Astrocyte of the cerebellum (primary cell): ENCODE results near the gene MRPL17.
"Not testable (repeated sequence)": the region's sequence is repeated elsewhere in the genome, so short reads cannot be mapped to it uniquely, and the experiment has no call there.

Experiments used
- DNase-seq: peaks from one replicate; pipeline ENCODE4 v3.0.0-alpha.2; 2011; ENCODE audit warnings: low read depth
- H3K4me3 ChIP-seq: 2 replicates; pipeline ENCODE4 v1.5.1; 2011; ENCODE audit warnings: mild to moderate bottlenecking, low read depth, low read length, moderate library complexity
- in situ Hi-C: cut with HindIII; loops from 2 replicates; pipeline ENCODE4 v1.10.0; 2017; ENCODE audit warnings: low sequenced_read_pairs
- TF ChIP-seq, protein P1 (sequence below): IDR thresholded peaks from 2 replicates; pipeline ENCODE4 v1.5.1; 2012; ENCODE audit warnings: low read length, low read depth, moderate library complexity, mild to moderate bottlenecking; ENCODE audit errors: missing control alignments

The MRPL17 gene

DNA sequence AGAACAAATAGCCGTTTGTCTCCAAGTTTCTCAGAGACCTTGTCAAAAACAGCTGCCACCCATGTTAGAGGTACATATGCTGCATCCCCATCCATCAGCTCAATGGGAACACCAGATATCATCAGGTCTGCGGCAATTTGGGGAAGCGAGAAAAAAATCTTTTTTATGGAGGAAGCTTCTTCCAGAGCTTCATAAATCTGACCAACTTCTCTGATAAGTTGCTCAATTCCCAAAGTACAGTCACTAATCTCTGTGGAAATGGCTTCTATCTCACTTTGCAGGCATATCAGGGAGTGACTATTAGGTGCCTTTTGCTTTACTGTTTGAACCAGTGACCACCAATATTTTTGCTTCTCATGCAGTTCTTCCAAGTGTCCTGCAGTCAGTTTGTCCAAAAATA is 34.3 kb upstream of the MRPL17 start:
- DNase-seq, result no peak
- no peak overlapping the region for H3K4me3 ChIP-seq
- TF ChIP-seq, protein P1, sequence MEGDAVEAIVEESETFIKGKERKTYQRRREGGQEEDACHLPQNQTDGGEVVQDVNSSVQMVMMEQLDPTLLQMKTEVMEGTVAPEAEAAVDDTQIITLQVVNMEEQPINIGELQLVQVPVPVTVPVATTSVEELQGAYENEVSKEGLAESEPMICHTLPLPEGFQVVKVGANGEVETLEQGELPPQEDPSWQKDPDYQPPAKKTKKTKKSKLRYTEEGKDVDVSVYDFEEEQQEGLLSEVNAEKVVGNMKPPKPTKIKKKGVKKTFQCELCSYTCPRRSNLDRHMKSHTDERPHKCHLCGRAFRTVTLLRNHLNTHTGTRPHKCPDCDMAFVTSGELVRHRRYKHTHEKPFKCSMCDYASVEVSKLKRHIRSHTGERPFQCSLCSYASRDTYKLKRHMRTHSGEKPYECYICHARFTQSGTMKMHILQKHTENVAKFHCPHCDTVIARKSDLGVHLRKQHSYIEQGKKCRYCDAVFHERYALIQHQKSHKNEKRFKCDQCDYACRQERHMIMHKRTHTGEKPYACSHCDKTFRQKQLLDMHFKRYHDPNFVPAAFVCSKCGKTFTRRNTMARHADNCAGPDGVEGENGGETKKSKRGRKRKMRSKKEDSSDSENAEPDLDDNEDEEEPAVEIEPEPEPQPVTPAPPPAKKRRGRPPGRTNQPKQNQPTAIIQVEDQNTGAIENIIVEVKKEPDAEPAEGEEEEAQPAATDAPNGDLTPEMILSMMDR, result no peak
- in situ Hi-C loops, result no loop called here

- H3K4me3 ChIP-seq, DNase-seq, in situ Hi-C loops: not testable (repeated sequence)
- TF ChIP-seq, protein P1, result peak; percentile 28
Measured at GRCh38 chr11:6711552-6711951, 28.4 kb upstream of the MRPL17 start.

GRCh38 chr11:6708876-6709275 is 25.7 kb upstream of the MRPL17 start:
- no peak overlapping the region for H3K4me3 ChIP-seq
- in situ Hi-C loops, result no loop called here
- no peak for DNase-seq
- TF ChIP-seq, protein P1, result no peak

DNA sequence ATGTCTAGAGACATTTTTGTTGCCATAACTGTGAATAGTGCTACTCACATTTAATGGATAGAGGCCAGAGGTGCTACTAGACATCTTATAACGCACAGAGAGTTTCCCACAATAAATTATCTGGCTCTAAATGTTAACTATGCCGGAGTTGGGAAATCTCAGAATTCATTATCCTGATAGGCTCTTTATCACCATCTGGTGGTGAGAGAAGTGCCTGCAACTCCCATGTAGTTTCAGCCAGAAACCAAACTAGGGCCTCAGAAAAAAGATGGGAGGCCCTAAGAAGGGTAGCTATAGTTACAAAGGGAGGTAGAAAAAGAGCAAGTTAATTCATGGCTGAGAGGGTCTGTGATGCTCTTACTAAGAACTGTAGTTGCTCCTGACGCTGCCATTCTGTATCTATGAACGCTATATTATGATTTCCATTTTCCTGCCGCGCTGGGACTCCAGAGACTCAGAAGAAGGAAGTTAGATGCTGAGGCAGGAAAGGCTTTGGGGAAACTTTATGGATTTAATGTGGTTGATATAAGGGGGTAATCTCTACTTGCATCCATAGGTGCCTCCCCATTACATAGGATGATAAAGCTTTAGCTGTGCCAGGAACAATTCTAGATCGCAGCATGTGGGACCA is 22.9 kb upstream of the MRPL17 start:
- TF ChIP-seq, protein P1, result peak; percentile 98
- no peak overlapping the region for H3K4me3 ChIP-seq
- no peak for DNase-seq
- in situ Hi-C loops, result no loop called here

DNA sequence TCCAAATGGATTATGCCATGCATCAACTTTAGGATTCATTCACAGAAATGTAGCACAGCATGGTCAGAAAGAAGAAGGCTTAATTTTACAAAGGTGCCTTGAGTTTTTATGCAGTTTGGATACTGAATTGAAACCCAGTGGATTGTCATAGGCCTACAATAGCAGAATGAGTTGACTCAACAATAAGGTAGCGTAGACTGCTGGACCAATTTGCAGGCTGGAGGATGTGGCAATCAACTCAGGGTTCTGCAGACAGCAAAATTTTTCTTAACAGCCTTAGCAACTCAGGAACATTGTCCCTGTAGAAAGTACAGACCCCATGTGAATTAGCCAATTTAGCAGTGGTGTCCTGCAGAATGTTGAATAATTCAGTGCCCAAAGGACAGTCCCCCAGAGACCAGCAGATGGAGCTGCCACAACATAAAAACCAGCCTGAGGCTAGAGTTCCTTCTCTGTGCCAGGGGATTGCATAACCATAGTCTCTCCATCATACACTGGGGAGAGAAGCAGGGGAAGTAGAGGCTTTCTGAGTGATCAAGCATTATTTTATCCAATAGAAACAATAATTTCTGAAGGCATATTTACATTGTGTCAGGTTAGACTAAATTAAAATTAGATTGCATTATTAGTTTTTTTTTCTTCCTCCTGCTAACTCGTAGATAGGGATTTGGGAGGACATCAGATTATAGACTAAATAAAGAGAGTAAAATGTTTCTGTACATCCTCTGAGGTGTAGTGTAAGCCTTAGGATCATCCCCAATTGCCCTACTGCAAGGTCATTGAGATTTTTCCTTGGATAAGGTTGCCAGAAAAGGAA is 20.3 kb upstream of the MRPL17 start:
- DNase-seq, result no peak
- TF ChIP-seq, protein P1, result peak; percentile 68
- no peak overlapping the region for H3K4me3 ChIP-seq
- in situ Hi-C loops, result no loop called here

GRCh38 chr11:6701955-6702354 is 18.8 kb upstream of the MRPL17 start:
- in situ Hi-C loops, H3K4me3 ChIP-seq, DNase-seq: not testable (repeated sequence)

DNA sequence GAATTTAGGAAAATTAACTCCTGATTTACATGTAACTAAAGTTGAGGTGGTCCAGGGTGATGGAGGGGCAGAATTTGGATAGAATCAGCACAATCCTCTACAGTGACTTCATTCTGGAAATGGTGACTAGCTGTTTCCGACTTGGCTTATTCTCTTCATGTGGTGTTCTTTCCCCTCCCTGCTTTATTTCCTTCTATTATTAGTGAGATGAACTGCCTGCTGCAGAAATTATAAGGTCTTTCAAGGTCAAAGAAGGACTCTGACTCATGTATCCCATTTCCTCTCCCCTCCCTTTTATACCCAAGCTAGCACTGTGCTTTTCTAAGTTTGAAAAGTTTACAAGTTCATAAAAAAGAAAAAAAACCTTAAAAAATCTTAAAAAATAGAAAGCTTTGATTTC is 12.2 kb upstream of the MRPL17 start:
- H3K4me3 ChIP-seq, result no peak overlapping the region
- DNase-seq, result no peak
- TF ChIP-seq, protein P1, result no peak
- in situ Hi-C loops, result no loop called here
